K562 (cell line): ENCODE data around the gene EMC8. TPM values are rescaled to one million over a fixed set of nuclear protein-coding genes. Genes with fewer than 3 reads are reported as not detected.

Experiments used
- ATAC-seq: fragments of 200-7000 bp; cut with Tn5 transposase; 3 replicates; pipeline ENCODE4 v1.9.1; 2020; ENCODE audit warnings: moderate library complexity
- BruUV-seq: library from RNA; stranded (reverse); fragments of 400-500 nt; replicated peaks from 2 replicates; lab custom pipeline; 2021; lab: Mats Ljungman, UMichigan
- CTCF ChIA-PET: fragments of 300-600 bp; formaldehyde crosslinking; extraction: SDS; loops from one replicate; lab custom pipeline; 2021; ENCODE audit warnings: low intra/inter-chr PET ratio; lab: Yijun Ruan, JAX
- POLR2A ChIA-PET: fragments of 300-600, 350-650 bp; sonication (Branson Sonifier 250); formaldehyde crosslinking; extraction: SDS; loops from one replicate; lab custom pipeline; 2021; ENCODE audit warnings: antibody characterized with exemption, inconsistent platforms; lab: Yijun Ruan, JAX
- DNase-seq, 4 experiments: peaks; one replicate each; pipeline versions ENCODE4 v3.0.0 to v3.0.0-alpha.2; 2011 to 2018; ENCODE audit warnings: low spot score in 3 of 4, mixed read lengths in 3 of 4; ENCODE audit errors: extremely low read depth in 1 of 4
- FAIRE-seq: peaks from 2 replicates; lab custom pipeline; 2011; peaks lifted over from hg19 to GRCh38; lab: Jason Lieb, UNC
- H2AFZ ChIP-seq: 2 replicates; pipeline ENCODE4 v1.6.0; 2011; ENCODE audit warnings: low read depth, low read length, control low read depth, inconsistent platforms
- H3K27ac ChIP-seq: fragments of 200-600 bp; 3 replicates; pipeline ENCODE4 v1.8.0; 2011; ENCODE audit warnings: low read depth, mild to moderate bottlenecking, control low read depth, inconsistent platforms, low read length, moderate library complexity, mixed read lengths; ENCODE audit errors: extremely low read depth
- H3K27me3 ChIP-seq, 2 experiments: fragments of 300-600 bp in 1 of 2; 2 replicates in 1 of 2; 3 replicates in 1 of 2; pipeline versions ENCODE4 v1.6.0 to v1.8.0; 2011; ENCODE audit warnings: inconsistent platforms in 2 of 2, low read length in 2 of 2, mild to moderate bottlenecking in 1 of 2, mixed read lengths in 1 of 2, moderate library complexity in 1 of 2; ENCODE audit not compliant: control insufficient read depth in 2 of 2, insufficient read depth in 2 of 2
- H3K36me3 ChIP-seq: fragments of 300-600 bp; 3 replicates; pipeline ENCODE4 v1.8.0; 2011; ENCODE audit warnings: mild to moderate bottlenecking, low read length, inconsistent platforms; ENCODE audit not compliant: control insufficient read depth, insufficient read depth
- H3K4me1 ChIP-seq, 2 experiments: fragments of 200-600 bp in 1 of 2; replicated peaks in 1 of 2; 2 replicates in 1 of 2; 3 replicates in 1 of 2; pipeline versions ENCODE4 v1.5.1 to v1.8.0; 2011; ENCODE audit warnings: inconsistent platforms in 2 of 2, low read length in 2 of 2, mild to moderate bottlenecking in 1 of 2, mixed read lengths in 1 of 2, moderate library complexity in 1 of 2; ENCODE audit not compliant: control insufficient read depth in 2 of 2, insufficient read depth in 2 of 2
- H3K4me2 ChIP-seq: 2 replicates; pipeline ENCODE4 v1.6.1; 2011; ENCODE audit warnings: low read length, control low read depth, inconsistent platforms, mixed read lengths; ENCODE audit not compliant: insufficient read depth
- H3K4me3 ChIP-seq: fragments of 200-600 bp; sonication (generic), shearing (Covaris generic); 2 replicates; pipeline ENCODE4 v1.5.1; 2016; ENCODE audit warnings: control low read depth, inconsistent platforms
- H3K79me2 ChIP-seq: fragments of 200-600 bp; 3 replicates; pipeline ENCODE4 v1.8.0; 2011; ENCODE audit warnings: low read length, inconsistent platforms; ENCODE audit not compliant: control insufficient read depth, insufficient read depth
- H3K9ac ChIP-seq, 2 experiments: 2 replicates each; pipeline versions ENCODE4 v1.6.0 to v1.6.1; 2011; ENCODE audit warnings: low read depth in 2 of 2, low read length in 2 of 2, control low read depth in 1 of 2, inconsistent platforms in 1 of 2, mild to moderate bottlenecking in 1 of 2, mixed read lengths in 1 of 2; ENCODE audit not compliant: insufficient read depth in 1 of 2
- H3K9me1 ChIP-seq: one replicate; pipeline ENCODE4 v1.6.0; 2011; ENCODE audit warnings: inconsistent platforms, mild to moderate bottlenecking, low read length, moderate library complexity; ENCODE audit not compliant: control insufficient read depth, insufficient read depth
- H3K9me3 ChIP-seq: replicated peaks from 2 replicates; pipeline ENCODE4 v1.5.1; 2011; ENCODE audit warnings: low read depth, low read length, inconsistent platforms; ENCODE audit not compliant: control insufficient read depth, insufficient read depth
- H4K20me1 ChIP-seq: replicated peaks from 2 replicates; pipeline ENCODE4 v1.6.1; 2011; ENCODE audit warnings: low read length, inconsistent platforms, mixed read lengths; ENCODE audit not compliant: control insufficient read depth, insufficient read depth
- CHD2 ChIP-seq: IDR thresholded peaks from 2 replicates; pipeline ENCODE4 v1.6.1; 2011; ENCODE audit warnings: low read depth, low read length
- CTBP1 ChIP-seq: fragments of 450-650 bp; IDR thresholded peaks from 2 replicates; pipeline ENCODE4 v1.6.1; 2016; ENCODE audit warnings: borderline replicate concordance
- FOXK2 ChIP-seq, 2 experiments: fragments of 450-650 bp; IDR thresholded peaks in 1 of 2; conservative IDR thresholded peaks in 1 of 2; 2 replicates each; pipeline ENCODE4 v1.6.1; 2016; ENCODE audit warnings: low read depth in 2 of 2, mild to moderate bottlenecking in 1 of 2
- HNRNPUL1 ChIP-seq: fragments of 200-400 bp; formaldehyde crosslinking; IDR thresholded peaks from 2 replicates; pipeline ENCODE4 v1.6.1; 2017; ENCODE audit warnings: low read length
- KLF16 ChIP-seq: IDR thresholded peaks from 2 replicates; pipeline ENCODE4 v1.6.1; 2016; ENCODE audit warnings: antibody characterized with exemption
- MED1 ChIP-seq: sonication (generic); formaldehyde crosslinking; IDR thresholded peaks from 2 replicates; pipeline ENCODE4 v1.8.1; 2023; ENCODE audit warnings: missing genetic modification reagents, borderline replicate concordance
- MYC ChIP-seq, 2 experiments: fragments of 250-450 bp in 1 of 2; sonication (Bioruptor Pico) in 1 of 2; IDR thresholded peaks; 2 replicates each; pipeline versions ENCODE4 v1.5.1 to v1.6.1; 2012 to 2021; ENCODE audit warnings: low read depth in 2 of 2, borderline replicate concordance in 1 of 2, improper control_type of control experiment in 1 of 2, low read length in 1 of 2, mild to moderate bottlenecking in 1 of 2, moderate library complexity in 1 of 2
- NFE2L1 ChIP-seq: fragments of 450-650 bp; IDR thresholded peaks from 2 replicates; pipeline ENCODE4 v1.6.1; 2016; ENCODE audit warnings: missing genetic modification characterization, low read depth, mild to moderate bottlenecking, missing compliant biosample characterization, moderate library complexity, borderline replicate concordance
- NR2F6 ChIP-seq: fragments of 450-650 bp; formaldehyde crosslinking; IDR thresholded peaks from 2 replicates; pipeline ENCODE4 v1.4.0; 2020; ENCODE audit warnings: mild to moderate bottlenecking
- PHF21A ChIP-seq: fragments of 450-650 bp; IDR thresholded peaks from 2 replicates; pipeline ENCODE4 v1.6.1; 2017; ENCODE audit warnings: low read depth, borderline replicate concordance
- POLR3G ChIP-seq: IDR thresholded peaks from 2 replicates; pipeline ENCODE4 v1.6.1; 2011; ENCODE audit not compliant: insufficient read length, insufficient replicate concordance; ENCODE audit errors: extremely low read depth
- SETDB1 ChIP-seq: IDR thresholded peaks from one replicate; pipeline ENCODE4 v1.6.1; 2012; ENCODE audit warnings: low read length, control low read depth, inconsistent platforms
- SNIP1 ChIP-seq: fragments of 450-650 bp; IDR thresholded peaks from 2 replicates; pipeline ENCODE4 v1.7.1; 2017; ENCODE audit warnings: low read depth, mild to moderate bottlenecking
- TEAD2 ChIP-seq: fragments of 450-650 bp; IDR thresholded peaks from 2 replicates; pipeline ENCODE4 v1.6.1; 2016; ENCODE audit warnings: missing genetic modification characterization, control low read depth, missing compliant biosample characterization
- U2AF1 ChIP-seq: fragments of 200-400 bp; formaldehyde crosslinking; optimal IDR thresholded peaks from 2 replicates; pipeline ENCODE3; 2017; ENCODE audit warnings: mild to moderate bottlenecking, low read depth, low read length, moderate library complexity
- ZEB2 ChIP-seq: fragments of 450-650 bp; IDR thresholded peaks from 2 replicates; pipeline ENCODE4 v1.6.1; 2016
- ZNF140 ChIP-seq: fragments of 250-450 bp; sonication (Bioruptor Pico); IDR thresholded peaks from 2 replicates; pipeline ENCODE4 v1.8.0; 2021; ENCODE audit warnings: moderate library complexity, mild to moderate bottlenecking, inconsistent platforms
- ZNF165 ChIP-seq: fragments of 250-450 bp; sonication (Bioruptor Pico); IDR thresholded peaks from 2 replicates; pipeline ENCODE4 v1.4.0; 2020; ENCODE audit warnings: borderline replicate concordance
- WGBS: fragments of 100-300 bp; shearing (Covaris generic); methylation state at CpG from one replicate; pipeline ENCODE4 v1.1.6; 2016; ENCODE audit warnings: low coverage, mixed read lengths; ENCODE audit not compliant: insufficient coverage; ENCODE audit errors: missing lambda C conversion rate; 5-methylcytosine and 5-hydroxymethylcytosine counted together
- in situ Hi-C: fragments of 300-500 bp; cut with MboI; formaldehyde crosslinking; loops from 4 replicates; pipeline ENCODE4 v1.15.0; 2018; ENCODE audit warnings: inconsistent platforms, mixed read lengths
- intact Hi-C: fragments of 100-400 bp; cut with micrococcal nuclease; formaldehyde crosslinking; loops from 2 replicates; pipeline ENCODE4 v1.14.2; 2022
- polyA plus RNA-seq, 8 experiments: library from polyadenylated mRNA; depleted of rRNA in 4 of 8; stranded (reverse) in 5 of 8; unstranded in 3 of 8; fragments of >200 nt; fragmentation: Nextera tagmentation in 2 of 8; fragmentation: Illumina TruSeq in 1 of 8; extraction: Ambion mirVana in 2 of 8; extraction: Trizol in 1 of 8; gene quantifications; 2 replicates each; pipeline versions ENCODE4 v1.2.1 to v1.2.3, GENCODE V29; 2011 to 2014; ENCODE audit warnings: inconsistent platforms in 1 of 8, missing spikeins in 1 of 8
- total RNA-seq, 7 experiments: library from RNA; depleted of rRNA in 6 of 7; stranded (reverse); fragments of >200 nt in 6 of 7; fragmentation: Illumina TruSeq in 2 of 7; extraction: Trizol in 2 of 7; gene quantifications; 2 replicates each; pipeline versions ENCODE4 v1.2.1 to v1.2.3, GENCODE V29; 2011 to 2021; ENCODE audit warnings: low replicate concordance in 1 of 7
- TF ChIP-seq, protein P1 (sequence below), 2 experiments: fragments of 450-650 bp; conservative IDR thresholded peaks; 2 replicates each; pipeline ENCODE4 v1.6.1; 2017; ENCODE audit warnings: mild to moderate bottlenecking in 2 of 2, moderate library complexity in 2 of 2

EMC8 gene
- total and polyA plus RNA-seq, 9 of the 15 experiments (the other 6 are each of a cell fraction or from before 2014, with no cell fraction given), result 11.4 to 81.8 (median 48.6) TPM

DNA sequence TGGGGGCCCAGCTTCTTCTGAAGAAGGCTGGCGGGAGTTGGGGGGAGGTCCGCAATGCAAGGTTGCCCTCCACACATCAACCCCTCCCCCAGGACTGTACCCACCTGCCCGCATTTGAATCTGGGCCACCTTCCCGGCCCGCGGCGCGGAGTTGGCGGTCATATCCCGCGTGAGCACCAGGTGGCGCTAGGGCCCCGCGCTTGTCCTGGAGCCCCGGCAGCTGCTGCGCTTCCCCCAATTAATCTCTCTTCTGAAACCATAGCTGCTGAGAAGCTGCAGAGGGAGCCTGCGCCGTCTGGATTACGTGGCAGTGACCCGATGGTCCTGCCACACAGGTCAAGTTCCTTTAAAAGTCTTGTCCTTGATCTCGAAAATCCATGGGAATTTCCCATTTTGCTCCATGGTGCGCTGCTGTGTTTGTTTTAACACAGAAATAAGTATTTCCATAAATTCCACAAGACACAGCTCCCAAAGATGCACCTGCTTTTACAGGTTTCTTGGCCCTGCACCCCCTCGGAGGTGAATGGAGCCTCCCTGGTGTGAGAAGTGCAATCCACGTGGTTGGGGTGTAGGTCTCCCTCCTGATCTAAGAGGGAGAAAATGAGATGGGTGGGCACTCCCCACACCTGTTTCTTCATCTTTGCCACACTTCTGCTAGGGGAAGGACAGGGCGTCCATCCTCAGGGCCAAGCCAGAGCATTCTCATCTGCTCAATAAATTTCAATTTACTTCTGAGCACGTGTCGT, 22.2 kb upstream of the EMC8 start (continued):
- TF ChIP-seq POLR3G (no peak), MED1 (CRISPR knock-in tag) (no peak), MYC (IDR thresholded peaks at IDR 0.05; ENCODE audit: low read depth, low read length) (no peak), MYC (CRISPR knock-in tag; IDR thresholded peaks at IDR 0.05; ENCODE audit: borderline replicate concordance, low read depth) (no peak), KLF16 (peak; percentile 26; the same call in 1 of the 2 replicates), FOXK2 (conservative IDR thresholded peaks at IDR 0.05 in 1 of 2, IDR thresholded peaks at IDR 0.05 in 1 of 2; ENCODE audit: low read depth in 2 of 2) (0 out of 4 replicates have a peak, but pooled peaks of 1 of the 2 experiments have one; percentile 42), HNRNPUL1 (no peak), SNIP1 (no peak), CHD2 (no peak)

DNA sequence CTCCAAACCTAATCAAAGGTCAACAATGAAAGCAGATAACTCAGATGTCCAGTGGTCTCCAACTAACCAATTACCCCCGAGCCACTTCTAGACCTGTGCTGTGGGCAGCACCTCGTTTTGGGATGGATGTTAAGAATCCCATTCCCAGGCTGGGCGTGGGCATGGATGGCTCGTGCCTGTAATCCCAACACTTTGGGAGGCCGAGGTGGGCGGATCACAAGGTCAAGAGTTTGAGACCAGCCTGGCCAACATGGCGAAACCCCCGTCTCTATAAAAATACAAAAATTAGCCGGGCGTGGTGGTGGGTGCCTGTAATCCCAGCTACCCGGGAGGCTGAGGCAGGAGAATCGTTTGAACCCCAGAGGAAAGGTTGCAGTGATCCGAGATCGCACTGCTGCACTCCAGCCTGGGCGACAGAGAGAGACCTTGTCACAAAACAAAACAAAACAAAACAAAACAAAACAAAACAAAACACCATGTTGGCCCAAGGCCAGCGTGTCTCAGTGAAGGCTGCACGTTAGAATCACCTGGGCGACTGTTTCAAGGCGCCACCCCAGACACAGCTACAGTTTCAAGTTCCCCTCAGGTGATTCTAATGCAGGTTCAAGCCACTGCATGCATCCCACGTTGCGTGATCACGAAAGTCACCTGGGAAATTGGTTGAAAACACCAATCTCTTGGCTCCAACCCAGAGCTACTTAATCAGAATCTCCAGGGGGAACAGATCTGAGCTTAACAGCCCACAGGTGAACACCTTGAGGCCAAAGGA, 21.4 kb upstream of the EMC8 start:
- no TSS peak for BruUV-seq
- intact Hi-C loops, result loop anchor here (1.0 to 5.0 kb wide), 4 partner anchors 77 to 697 kb away; partner anchors contain the start of gene IRF8
- Histone ChIP-seq H3K27ac (no peak overlapping the region), H3K9ac (no peak overlapping the region), H3K27me3 (peaks cover 6 to 37% of the 10 kb centered on the region in 2 experiments; a peak in 3 of 5 replicates), H3K4me3 (no peak overlapping the region), H3K9me3 (no peaks in the 10 kb centered on the region), H3K4me2 (no peak overlapping the region), H3K36me3 (no peaks in the 10 kb centered on the region), H3K4me1 (peaks cover 0 to 7% of the 10 kb centered on the region in 2 experiments; a peak in 1 of 5 replicates), H3K79me2 (no peaks in the 10 kb centered on the region), H3K9me1 (no peaks in the 10 kb centered on the region), H2AFZ (no peak overlapping the region), H4K20me1 (peaks cover 8% of the 10 kb centered on the region)
- DNase-seq, result no peak
- ChIA-PET POLR2A (interaction anchor here (0.5 to 1.5 kb wide), 13 partner anchors 8 to 1118 kb away, joined by 3 to 5 read pairs (median 3); no protein-coding TSS in a partner anchor), CTCF (interaction anchor here (0.6 to 3.1 kb wide), 9 partner anchors 9 to 700 kb away, joined by 3 to 41 read pairs (median 4); no protein-coding TSS in a partner anchor)
- FAIRE-seq, result no peak
- 5% methylated on average over 22 of the region's 22 CpGs for WGBS
- in situ Hi-C loops, result loop anchor here (5.0 to 10.0 kb wide), 2 partner anchors 167 to 694 kb away; partner anchors contain the start of gene FOXF1
- no peak for ATAC-seq
- TF ChIP-seq ZNF165 (CRISPR knock-in tag) (no peak), PHF21A (peak; percentile 91), ZEB2 (0 out of 2 replicates have a peak, but pooled peaks have one; percentile 14), TEAD2 (tag) (no peak), SETDB1 (no peak), ZNF140 (no peak), NR2F6 (CRISPR knock-in tag) (no peak), U2AF1 (no peak), CTBP1 (no peak), NFE2L1 (tag) (no peak)
- TF ChIP-seq, protein P1, sequence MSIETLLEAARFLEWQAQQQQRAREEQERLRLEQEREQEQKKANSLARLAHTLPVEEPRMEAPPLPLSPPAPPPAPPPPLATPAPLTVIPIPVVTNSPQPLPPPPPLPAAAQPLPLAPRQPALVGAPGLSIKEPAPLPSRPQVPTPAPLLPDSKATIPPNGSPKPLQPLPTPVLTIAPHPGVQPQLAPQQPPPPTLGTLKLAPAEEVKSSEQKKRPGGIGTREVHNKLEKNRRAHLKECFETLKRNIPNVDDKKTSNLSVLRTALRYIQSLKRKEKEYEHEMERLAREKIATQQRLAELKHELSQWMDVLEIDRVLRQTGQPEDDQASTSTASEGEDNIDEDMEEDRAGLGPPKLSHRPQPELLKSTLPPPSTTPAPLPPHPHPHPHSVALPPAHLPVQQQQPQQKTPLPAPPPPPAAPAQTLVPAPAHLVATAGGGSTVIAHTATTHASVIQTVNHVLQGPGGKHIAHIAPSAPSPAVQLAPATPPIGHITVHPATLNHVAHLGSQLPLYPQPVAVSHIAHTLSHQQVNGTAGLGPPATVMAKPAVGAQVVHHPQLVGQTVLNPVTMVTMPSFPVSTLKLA (conservative IDR thresholded peaks at IDR 0.05), result no peak
